ENCODE measurements around the gene SMIM14.

- no peak for TF ChIP-seq CTCF (IDR thresholded peaks at IDR 0.05)
- TF ChIP-seq POLR2A (IDR thresholded peaks at IDR 0.05) = no peak
Measured at GRCh38 chr4:39668887-39669286, 30.2 kb upstream of the SMIM14 start.

Measured in lower leg skin (tissue), 3 donors.